Embryonic facial prominence (tissue), 1 donor: ENCODE data around the gene MROH2A.
"Not testable (repeated sequence)": the region's sequence is repeated elsewhere in the genome, so short reads cannot be mapped to it uniquely, and the experiment has no call there.

Source experiments
- DNase-seq: peaks from one replicate; pipeline ENCODE4 v3.0.0-alpha.2; 2016; ENCODE audit errors: extremely low spot score

Gene MROH2A, protein sequence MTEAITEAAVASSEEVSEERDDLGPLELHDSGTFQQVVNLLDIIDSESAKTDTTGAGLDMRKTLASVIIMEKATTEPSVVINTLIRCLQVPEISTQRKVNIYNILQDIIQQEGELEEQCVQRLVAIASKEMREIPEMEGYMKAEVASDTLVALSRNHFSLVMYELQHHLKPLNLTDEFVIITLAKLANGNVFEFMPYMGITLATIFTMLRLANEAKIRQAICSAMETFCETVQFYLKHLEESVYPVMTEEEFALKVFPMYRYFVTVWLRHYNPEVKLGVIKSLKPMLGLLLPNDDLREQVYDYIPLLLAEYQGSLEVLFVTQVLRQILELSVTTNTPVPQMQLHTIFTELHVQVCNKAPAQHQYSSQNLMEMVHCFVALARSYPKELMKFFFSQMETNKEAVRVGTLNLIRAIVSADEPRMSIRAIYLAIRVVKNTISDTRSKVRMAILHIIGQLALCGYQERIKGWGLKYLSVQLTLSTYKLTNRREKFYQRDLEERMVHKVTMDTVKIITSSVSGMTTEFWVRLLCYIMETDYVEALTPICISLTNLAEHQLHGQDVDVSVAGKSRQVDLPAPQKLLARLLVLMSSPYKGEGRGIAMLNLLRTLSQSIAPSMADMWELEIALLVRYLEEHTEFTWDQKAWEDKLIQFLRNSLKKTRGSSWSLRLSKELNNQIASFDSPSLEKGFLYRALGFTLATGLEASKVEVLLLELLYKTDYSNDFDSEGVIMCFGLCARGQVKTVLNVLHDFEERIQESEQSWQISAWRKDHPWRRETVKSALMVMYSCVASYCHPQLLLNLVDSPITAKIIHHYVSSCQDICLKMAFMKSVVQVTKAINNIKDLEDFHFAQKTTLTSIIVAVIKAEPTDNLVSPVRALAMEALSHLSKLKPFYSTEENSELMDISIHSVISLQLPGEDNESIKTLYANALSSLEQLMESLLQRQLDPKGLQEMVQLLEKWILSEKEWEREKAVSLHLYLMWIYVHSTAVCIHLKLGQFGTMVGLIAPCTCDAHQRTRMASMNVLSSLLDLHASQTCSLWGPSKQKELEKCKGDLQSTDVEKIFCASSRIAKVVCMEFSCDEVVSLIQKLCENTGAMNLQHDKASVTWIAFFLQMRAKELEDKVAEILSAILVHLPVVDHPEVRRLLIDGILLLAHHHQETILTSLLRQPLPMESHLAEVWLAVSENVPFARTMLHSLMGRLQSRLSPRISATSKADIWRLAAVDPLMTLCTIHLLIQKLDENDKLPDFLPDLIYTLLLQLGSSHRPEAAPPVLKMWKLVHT (N-terminal part only)

GRCh38 chr2:233778030-233778429, at the start of gene MROH2A:
Gene MROH2A, plus strand, starts transcription at chr2:233778330. Its CDS starts 1,029 bp downstream, at chr2:233779359.
- no peak for DNase-seq

DNA sequence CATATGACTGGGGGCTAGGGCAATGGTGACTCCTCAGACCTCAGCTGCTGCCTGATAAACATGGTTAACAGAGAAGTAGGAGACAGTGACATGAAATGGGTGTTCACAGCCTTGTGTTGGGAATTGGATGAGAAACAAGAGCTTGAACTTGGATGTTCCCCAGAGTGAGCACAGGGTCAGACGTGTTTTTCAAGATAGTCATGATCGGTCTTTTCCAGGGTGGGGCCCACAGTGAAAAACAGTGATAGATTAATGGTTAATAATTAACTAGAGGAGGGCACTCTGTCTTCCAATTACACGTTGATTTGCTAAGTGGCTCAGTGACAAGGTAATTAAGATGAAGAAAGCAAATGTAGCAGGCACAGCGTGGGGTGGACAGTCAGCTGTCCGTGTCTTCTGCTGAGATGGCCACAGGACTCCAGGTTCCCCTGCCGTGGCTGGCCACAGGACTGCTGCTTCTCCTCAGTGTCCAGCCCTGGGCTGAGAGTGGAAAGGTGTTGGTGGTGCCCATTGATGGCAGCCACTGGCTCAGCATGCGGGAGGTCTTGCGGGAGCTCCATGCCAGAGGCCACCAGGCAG, 49.3 kb upstream of the MROH2A start, which contains the start of gene UGT1A3:
Gene UGT1A3 (plus strand): TSS at position 320 of the 579 bp plus-strand sequence. CDS start 85 bp downstream, at position 405.
- no peak for DNase-seq

DNA sequence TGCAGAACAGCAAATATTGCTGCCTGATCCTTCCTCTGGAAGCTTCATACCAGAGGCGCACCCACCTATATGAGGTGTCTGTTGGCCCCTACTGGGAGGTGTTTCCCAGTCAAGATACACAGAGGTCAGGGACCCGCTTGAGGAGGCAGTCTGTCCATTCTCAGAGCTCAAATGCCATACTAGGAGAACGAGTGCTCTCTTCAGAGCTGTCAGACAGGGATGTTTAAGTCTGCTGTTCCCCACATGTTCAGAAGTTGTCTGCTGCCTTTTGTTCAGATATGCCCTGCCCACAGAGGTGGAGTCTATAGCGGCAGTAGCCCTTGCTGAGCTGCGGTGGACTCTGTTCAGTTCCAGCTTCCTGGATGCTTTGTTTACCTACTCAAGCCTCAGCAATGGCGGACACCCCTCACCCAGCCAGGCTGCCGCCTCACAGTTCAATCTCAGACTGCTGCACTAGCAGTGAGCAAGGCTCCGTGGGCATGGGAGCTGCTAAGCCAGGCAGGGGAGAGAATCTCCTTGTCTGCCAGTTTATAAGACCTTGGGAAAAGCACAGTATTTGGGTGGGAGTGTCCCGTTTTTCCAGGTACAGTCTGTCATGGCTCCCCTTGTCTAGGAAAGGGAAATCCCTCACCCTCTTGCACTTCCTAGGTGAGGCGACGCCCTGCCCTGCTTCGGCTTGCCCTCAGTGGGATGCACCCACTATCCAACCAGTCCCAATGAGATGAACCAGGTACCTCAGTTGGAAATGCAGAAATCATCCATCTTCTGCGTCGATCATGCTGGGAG, 41.1 kb upstream of the MROH2A start:
- DNase-seq, result not testable (repeated sequence)

DNA sequence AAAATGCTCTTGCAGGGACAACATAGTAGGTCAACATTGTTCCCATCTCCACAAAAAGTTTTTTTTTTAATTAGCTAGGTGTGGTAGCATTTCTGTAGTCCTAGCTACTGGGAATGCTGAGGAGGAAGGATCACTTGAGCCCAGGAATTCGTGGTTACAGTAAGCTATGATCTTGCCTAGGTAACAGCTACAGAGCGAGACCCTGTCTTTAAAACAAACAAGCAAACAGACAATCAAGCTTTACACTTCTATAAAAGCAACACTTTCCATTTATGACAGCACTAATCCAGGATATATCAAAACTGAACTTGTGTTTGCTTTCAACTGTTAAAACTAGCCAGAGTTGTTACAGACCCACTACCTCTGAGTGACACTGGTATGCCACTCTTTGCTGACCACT, 37.3 kb upstream of the MROH2A start:
- DNase-seq, result no peak

DNA sequence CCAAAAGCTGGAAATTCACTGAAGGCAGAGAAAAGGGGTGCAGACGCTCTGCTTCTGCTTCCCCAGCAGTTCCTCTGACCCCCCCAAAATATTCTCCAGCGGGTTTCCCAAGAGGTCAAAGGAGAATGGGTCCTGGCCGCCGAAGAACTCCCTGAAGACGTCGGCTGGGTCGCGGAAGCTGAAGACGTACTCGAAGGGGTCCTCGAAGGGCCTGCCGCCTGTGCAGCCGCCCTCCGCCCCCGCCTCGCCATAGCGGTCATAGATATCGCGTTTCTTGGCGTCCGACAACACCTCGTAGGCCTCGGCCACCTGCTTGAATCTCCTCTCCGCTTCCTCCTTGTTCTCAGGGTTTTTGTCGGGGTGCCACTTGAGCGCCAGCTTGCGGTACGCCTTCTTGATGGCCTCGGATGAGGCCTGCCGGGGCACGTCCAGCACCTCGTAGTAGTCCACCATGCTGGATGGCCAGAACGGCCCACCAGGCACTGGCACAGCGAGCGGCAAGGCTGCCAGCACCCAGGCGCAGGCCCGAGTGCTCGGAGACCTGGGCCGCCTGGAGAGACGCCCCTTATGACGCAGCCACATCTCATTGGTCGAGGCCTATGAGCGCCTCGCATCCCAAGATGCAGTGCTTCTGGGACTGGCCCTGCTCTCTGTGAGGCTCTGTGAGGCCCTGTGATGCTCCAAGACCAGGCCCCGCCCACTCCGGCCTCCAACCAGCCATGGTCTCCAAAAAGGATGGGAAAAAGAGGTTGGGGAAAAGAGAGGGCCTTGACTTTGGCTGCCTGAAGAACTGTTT, 34.5 kb upstream of the MROH2A start:
- no peak for DNase-seq

GRCh38 chr2:233745073-233745755, 32.9 kb upstream of the MROH2A start:
- DNase-seq, result no peak

GRCh38 chr2:233745838-233746237, 32.3 kb upstream of the MROH2A start:
- not testable (repeated sequence) for DNase-seq

DNA sequence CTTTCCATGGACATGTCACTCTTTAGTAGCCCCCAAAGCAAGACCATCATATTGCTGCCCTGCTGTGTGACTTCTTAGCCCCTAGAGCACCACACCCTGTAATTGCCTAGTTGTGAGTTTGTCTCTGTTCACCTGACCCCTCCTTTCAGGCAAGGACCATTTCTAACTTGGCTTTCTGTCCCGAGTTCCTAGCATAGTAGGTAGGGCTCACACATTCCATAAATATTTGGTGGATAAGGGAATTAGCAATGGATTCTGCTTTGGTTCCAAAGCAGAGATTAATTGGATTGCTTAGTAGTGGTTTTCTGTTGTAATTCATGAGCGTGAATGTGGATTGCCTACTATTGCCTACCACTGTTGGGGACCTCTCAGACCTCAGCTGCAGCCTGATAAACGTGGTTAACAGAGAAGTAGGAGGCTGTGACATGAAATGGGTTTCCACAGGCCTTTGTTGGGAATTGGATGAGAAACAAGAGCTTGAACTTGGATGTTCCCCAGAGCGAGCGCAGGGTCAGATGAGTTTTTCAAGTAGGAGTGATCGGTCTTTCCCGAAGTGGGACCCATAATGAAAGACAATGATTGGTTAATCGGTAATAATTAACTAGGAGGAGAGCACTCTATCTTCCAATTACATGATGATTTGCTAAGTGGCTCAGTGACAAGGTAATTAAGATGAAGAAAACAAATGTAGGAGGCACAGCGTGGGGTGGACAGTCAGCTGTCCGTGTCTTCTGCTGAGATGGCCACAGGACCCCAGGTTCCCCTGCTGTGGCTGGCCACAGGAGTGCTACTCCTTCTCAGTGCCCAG, 31.5 kb upstream of the MROH2A start:
- DNase-seq, result no peak

- no peak for DNase-seq
Observed at GRCh38 chr2:233747283-233747544, 30.9 kb upstream of the MROH2A start.

DNA sequence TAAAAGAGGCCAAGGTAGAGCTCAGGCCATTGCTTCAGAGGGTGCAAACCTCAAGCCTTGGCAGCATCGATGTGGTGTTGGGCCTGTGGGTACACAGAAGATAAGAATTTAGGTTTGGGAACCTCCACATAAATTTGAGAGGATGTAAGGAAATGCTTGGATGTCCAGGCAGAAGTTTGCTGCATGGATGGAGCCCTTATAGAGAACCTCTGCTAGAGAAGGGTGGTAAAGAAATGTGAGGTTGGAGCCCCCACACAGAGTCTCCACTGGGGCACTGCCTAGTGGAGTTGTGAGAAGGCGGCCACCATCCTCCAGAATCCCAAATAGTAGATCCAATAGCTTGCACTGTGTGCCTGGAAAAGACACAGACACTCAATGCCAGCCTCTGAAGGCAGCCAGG, 27.4 kb upstream of the MROH2A start:
- not testable (repeated sequence) for DNase-seq

- not testable (repeated sequence) for DNase-seq
Observed at GRCh38 chr2:233751212-233752009, 26.7 kb upstream of the MROH2A start.

GRCh38 chr2:233754872-233755611, 23.1 kb upstream of the MROH2A start:
- no peak for DNase-seq

GRCh38 chr2:233756429-233757081, 21.6 kb upstream of the MROH2A start:
- DNase-seq, result no peak

GRCh38 chr2:233758141-233758540, 20.0 kb upstream of the MROH2A start:
- DNase-seq, result no peak

- DNase-seq, result no peak
Observed at GRCh38 chr2:233758849-233759248, 19.3 kb upstream of the MROH2A start.

GRCh38 chr2:233760043-233760442, 18.1 kb upstream of the MROH2A start, which contains the start of gene UGT1A1:
Gene UGT1A1, plus strand, starts transcription at chr2:233760270. Its CDS starts 18 bp downstream, at chr2:233760288.
- no peak for DNase-seq
